Stimulated activated naive CD4-positive, alpha-beta T cell treated with Interleukin-2 at 50 U/mL for 16 hours (primary cell): ENCODE data around the gene USF2.

Source experiments
- DNase-seq: peaks from one replicate; lab custom pipeline; 2025; lab: John Stamatoyannopoulos, UW

USF2 gene

GRCh38 chr19:35321291-35321690 is 52.5 kb downstream of the USF2 start:
- DNase-seq, result no peak

GRCh38 chr19:35322014-35322413 is 53.3 kb downstream of the USF2 start:
- no peak for DNase-seq

GRCh38 chr19:35327642-35328041 is 58.9 kb downstream of the USF2 start:
- DNase-seq, result no peak

GRCh38 chr19:35328851-35329285 is 60.1 kb downstream of the USF2 start, which contains the start of gene CD22:
CD22 (plus strand) TSS chr19:35329187; CDS start chr19:35332041, 2,854 bp downstream.
- no peak for DNase-seq

DNA sequence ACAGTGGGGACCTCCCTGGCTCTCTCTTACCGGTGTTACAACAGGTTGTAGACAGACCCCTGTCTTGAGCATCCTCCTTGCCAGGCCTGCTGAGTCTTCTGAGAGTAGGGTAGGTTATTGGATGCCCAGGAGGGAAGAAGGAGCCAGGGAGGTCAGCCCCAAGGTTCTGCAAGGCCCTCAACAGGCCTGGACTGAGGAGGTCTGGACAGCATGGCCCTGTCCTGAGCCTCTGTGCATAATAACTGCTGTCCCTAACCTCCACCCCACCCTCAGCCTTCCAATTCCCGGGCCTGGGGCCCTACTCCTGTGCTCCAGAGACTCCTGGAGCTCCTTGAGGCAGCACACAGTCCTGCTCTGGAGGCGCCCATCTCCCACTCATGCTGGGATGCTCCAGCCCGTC is 60.6 kb downstream of the USF2 start:
- DNase-seq, result no peak
